Stimulated activated CD8-positive, alpha-beta memory T cell treated with anti-CD3 and anti-CD28 coated beads, Interleukin-15, amount 100 ng/mL, for 48 hours (primary cell): ENCODE measurements around the gene INAFM1.
"Not testable (repeated sequence)": the region's sequence is repeated elsewhere in the genome, so short reads cannot be mapped to it uniquely, and the experiment has no call there.

Source experiments
- DNase-seq, 2 donors: peaks; one replicate each; pipeline ENCODE4 v3.0.0-alpha.2; 2020; ENCODE audit warnings: low read depth in 2 of 2

Gene INAFM1

GRCh38 chr19:47267350-47267759 is 7.3 kb upstream of the INAFM1 start:
- DNase-seq: no peak

- DNase-seq: no peak
Measured at GRCh38 chr19:47268028-47268427, 6.7 kb upstream of the INAFM1 start.

DNA sequence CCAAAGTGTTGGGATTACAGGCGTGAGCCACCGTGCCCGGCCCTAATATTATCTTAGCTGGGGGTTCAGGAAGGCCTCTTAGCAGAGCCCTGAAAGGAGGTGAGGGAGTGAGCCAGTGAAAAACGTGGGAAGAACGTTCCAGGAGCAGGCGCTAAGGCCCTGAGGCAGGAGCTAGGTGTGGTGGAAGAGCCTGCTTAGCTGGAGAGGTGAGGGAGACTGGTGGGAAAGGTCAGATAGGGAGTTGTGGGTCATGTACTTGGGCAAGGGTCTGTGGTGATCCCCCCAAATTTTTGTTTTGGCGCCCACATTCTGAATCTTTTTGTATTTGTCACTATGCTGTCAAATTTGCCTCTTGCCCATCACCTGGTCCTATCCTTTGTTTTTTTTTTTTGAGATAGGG is 5.1 kb upstream of the INAFM1 start:
- DNase-seq: no peak

- DNase-seq: no peak
Measured at GRCh38 chr19:47270408-47270807, 4.3 kb upstream of the INAFM1 start.

DNA sequence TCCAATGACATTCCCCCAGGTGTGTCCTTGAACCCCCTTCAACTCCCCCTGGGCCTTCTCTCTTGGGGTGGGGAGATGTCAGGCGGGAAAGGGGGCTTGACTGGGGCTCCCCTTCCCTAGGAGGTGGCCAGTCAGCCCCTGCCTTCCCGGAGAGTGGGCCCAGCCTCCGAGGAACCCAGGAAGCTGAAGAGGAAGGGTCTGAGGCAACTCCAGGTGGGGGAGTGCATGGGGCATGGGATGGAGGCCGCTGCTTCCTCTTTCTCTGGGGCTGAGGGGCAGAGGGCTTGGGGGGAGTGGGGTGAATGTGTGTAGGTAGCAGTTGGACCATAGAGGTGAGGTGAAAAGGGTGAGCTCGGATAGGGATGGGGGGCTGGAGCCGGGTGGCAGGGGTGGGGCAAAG is 2.7 kb upstream of the INAFM1 start:
- DNase-seq: no peak

DNA sequence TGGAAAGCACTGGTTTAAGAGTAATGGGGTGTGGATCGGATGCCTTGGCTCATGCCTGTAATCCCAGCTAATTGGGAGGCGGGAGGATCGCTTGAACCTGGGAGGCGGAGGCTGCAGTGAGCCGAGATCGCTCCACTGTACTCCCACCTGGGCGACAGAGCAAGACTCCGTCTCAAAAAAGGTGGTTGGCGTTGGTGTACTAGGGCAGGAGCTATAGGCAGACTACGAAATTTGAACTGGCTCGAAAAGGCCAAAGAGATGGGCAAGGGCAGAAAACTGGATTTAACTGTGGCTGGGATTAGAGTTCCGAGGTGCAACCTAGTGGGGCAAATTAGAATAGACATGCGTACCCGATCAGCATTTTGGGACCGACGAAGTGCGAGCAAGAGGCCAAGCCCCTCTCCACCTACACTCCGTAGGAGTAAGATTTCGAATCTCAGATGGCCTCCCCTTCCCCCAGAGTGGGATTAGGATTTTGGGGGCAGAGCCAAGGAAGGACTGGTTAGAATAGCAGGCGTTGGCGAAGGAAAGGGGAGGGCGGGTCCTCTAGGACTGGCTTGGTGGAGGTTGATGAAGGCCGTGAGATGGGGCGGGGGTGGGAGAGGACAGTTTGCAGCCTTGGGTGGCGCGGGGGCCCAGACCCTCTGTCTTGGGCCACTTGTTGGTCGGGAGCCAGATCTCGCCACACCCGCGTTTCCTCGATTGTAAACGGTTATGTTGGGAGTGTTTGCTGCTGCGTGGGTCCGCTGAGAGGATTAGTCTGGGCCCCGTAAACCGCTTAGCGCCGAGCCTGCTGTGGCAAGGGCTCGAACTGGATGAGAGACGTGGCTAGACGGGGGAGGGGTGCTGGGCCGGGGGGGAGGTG is 2.0 kb upstream of the INAFM1 start:
- no peak for DNase-seq

DNA sequence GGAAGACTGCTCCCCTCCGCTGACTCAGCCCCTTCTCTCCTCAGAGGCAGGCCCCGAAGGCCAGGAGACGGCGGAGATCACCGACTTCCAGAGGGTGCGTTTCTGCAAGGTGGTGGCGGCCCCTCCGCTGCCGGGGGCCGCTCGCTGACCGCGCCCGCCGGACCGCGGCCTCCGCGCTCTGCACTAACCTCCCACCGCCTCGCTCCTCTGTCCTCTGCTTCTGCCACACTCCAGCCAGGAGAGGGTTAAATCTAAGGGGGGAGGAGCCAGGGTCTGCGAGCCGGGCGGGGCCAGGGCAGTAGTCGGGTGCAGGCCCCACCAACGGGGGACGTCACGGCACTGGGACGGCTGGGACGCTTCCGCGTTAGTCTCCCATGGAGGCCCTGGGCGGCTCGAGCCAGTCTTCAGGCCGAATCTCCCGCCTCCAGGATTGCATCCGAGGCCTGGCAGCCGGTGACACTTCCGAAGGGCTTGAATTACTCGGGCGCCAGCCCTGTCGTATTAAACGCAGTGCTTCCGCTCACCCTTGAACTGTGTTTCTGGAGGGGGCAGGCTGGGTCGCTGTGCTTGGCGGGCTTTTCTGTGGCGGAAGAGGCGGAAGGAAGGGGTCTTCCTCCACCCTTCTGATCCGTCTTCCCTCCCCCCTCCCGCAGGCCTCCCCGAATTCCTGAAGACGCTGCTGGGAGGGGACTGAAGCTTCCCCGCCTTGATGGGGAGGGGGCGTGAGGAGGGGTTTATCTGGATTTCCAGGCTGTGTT is 1.2 kb upstream of the INAFM1 start:
- DNase-seq: peak; percentile 84 to 85

DNA sequence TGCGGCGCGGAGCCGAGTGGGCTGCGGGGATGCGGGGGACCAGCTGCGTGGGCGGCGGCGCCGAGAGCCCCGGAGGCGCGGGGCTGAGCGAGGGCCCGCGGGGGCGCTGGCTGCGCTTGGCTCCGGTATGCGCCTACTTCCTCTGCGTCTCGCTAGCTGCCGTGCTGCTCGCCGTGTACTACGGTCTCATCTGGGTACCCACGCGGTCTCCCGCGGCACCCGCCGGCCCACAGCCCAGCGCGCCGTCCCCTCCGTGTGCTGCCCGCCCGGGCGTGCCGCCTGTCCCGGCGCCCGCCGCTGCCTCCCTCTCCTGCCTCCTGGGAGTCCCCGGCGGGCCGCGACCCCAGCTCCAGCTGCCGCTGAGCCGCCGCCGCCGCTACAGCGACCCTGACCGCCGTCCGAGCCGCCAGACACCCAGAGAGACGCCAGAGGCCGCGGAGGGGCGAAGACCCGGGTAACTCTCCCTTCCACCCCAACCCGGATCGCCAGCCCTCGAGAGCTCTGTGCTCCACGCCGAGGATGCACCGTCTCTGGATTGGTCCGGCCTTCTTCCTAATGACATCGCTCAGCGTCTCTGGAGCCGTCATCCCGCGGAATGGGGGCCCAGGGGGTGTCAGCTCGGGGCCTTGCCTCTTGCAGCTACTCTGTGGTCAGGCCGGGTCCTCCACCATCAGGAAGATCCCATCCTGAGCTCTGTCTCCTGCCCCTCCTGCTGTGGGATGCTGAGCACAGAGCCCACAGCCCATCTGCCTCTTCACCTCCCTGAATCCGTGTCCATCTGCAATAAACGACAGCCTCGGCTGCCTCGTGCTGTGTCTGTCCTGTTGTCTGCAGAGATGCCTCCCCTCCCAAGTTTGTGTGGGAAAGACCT is 441 bp downstream of the INAFM1 start:
- DNase-seq: no peak

- no peak for DNase-seq
Measured at GRCh38 chr19:47275791-47276461, 1.2 kb downstream of the INAFM1 start.

DNA sequence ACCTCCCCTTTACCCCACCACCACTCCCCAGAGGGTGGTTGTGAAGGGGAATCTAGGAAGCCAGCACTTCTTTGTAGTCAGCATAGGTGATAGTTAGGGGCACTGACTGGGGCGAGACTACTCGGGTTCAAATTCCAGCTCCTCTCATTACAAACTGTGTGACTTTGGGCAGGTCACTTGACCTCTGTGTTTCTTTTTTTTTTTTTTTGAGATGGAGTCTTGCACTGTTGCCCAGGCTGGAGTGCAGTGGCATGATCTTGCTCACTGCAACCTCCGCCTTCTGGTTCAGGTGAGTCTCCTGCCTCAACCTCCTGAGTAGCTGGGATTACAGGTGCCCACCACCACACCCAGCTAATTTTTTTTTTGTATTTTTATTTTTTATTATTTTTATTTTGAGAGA is 1.8 kb downstream of the INAFM1 start:
- not testable (repeated sequence) for DNase-seq

GRCh38 chr19:47280183-47280797 is 5.6 kb downstream of the INAFM1 start:
- DNase-seq: peak; percentile 45 to 50

DNA sequence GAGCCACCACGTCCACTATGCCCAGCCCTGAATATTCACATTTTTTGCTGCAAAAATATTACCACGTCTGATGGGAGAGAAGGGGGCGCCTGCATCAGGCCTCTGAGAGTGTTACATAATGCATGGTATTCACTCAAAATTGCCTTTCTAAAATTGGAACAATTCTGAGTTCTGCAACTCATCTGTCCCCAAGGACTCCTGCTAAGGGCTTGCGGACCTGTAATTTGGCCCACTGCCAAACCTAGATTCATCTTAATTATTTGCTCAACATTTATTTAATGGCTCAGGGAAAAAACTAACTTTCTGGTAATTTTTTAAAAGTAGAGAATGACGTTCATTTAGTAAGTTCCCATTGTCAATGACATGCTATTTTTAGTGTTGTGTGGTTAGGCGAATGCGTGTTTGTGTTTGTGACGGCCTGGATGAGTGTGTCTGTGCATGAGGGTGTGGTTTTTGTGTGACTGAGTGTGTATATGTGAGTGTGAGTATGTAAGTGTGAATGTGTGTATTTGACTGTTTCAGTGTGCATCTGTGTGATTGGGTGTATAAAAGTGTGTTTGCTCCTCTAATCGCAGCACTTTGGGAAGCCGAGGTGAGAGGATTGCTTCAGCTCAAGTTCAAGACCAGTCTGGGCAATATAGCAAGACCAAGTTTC is 8.8 kb downstream of the INAFM1 start:
- DNase-seq: no peak

DNA sequence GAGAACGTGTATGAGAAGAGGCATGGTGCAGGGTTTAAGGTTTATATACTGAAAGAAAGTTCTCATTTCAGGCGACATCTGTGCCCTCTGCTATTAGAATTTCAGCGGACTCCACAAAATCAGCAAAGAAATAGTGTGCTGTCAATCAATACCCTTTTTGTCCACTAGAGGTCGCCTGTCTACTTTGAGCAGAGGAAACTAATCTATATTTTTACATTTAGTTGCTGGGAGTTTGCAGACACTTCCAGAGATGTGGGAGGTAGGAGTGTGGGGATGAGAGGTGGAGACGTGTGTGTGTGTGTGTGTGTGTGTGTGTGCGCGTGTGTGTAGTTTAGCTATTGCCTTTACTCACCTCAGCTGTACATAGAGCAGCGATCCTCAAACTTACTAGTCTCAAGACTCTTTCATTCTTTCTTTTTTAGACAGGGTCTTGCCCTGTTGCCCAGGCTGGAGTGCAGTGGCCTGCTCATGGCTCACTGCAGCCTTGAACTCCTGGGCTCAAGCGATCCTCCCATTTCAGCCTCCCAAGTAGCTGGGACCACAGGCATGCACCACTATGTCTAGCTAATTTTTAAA is 9.7 kb downstream of the INAFM1 start:
- no peak for DNase-seq

DNA sequence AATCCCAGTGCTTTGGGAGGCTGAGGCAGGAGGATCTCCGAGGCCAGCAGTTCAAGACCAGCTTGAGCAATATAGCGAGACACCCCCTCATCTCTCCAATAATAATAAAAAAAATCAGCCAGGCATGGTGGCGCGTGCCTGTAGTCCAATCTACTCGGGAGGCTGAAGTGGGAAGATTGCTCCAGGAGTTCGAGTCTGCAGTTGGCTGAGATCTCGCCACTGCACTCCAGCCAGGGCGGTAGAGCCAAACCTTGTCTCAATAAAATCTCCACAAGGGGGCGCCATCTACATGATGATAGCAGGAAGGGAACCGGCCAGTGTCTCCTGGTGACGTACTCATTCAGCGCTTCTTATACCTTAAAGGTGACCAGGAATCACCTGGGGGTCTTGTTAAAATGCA is 21.4 kb downstream of the INAFM1 start:
- peak; percentile 38 to 63 for DNase-seq

DNA sequence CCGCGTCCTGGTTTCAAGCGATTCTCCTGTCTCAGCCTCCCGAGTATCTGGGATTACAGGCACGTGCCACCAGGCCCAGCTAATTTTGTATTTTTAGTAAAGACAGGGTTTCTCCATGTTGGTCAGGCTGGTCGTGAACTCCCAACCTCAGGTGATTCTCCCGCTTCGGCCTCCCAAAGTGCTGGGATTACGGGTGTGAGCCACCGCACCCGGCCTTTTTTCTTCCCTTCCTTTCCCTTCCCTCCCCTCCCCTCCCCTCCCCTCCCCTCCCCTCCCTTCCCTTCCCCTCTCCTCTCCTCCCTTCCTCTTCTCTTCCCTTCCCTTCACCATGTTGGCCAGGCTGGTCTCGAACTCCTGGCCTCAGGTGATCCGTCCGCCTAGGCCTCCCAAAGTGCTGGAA is 26.2 kb downstream of the INAFM1 start:
- not testable (repeated sequence) for DNase-seq

GRCh38 chr19:47302249-47302648 is 27.6 kb downstream of the INAFM1 start:
- no peak for DNase-seq

DNA sequence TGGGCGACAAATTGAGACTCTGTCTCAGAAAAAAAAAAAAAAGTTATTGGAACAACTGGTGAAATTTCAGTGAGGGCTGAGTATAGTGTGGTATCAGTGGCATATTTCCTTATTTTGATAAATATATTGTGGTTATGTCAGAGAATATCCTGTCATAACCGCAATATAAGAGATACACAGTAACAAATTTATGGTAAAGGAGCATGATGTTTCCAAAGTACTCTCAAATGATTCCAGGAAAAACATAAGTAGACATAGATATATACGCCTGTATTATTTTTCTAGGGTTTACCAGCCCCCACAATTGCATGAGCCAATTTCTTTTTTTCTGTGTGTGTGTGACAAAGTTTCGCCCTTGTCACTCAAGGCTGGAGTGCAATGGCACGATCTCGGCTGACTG is 29.3 kb downstream of the INAFM1 start:
- DNase-seq: no peak

DNA sequence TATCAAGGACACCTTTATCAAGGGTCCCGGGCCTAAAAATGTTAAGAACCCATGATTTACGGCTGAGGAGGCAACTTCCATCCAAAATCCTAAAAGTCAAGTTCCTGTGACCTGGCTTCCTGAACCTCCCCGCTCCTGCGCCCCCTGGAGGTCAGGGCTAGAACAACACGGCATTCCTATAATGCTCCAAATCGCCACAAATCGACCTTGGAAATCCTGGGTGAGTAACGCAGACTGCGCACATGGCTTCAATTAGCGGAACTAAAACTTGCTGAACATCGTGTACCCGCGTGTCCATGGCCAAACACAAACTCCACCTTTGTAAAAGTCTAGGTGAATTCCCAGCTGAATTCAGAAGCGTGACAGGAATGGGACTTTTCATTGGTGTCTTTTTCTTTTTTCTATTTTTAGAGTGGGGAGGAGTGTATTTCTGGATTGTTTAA is 30.6 kb downstream of the INAFM1 start:
- DNase-seq: no peak

DNA sequence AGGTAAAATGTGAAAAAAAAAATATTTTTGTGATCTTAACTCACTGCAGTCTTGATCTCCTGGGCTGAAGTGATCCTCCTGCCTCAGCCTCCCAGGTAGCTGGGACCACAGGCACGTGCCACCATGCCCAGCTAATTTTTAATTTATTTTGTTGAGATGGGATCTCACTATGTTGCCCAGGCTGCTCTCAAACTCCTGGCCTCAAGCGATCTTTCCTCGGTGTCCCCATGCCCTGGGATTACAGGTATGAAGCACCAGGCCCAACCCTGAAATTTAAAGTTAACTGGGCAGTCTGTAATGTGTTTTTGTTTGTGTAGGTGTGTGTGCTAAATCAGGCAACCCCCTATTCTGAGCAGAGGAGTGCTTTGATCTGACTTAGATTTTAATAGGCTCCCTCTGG is 31.6 kb downstream of the INAFM1 start:
- DNase-seq: no peak

GRCh38 chr19:47309038-47309437 is 34.4 kb downstream of the INAFM1 start:
- no peak for DNase-seq
